GM21423 (cell line): ENCODE data around the gene PCCB.
"Not testable (repeated sequence)": the region's sequence is repeated elsewhere in the genome, so short reads cannot be mapped to it uniquely, and the experiment has no call there.

Source experiments
- ATAC-seq: cut with Tn5 transposase; IDR thresholded peaks from one replicate; pipeline ENCODE4 v1.9.1; 2021; ENCODE audit warnings: mild to moderate bottlenecking, moderate library complexity; ENCODE audit not compliant: unreplicated experiment

PCCB gene

DNA sequence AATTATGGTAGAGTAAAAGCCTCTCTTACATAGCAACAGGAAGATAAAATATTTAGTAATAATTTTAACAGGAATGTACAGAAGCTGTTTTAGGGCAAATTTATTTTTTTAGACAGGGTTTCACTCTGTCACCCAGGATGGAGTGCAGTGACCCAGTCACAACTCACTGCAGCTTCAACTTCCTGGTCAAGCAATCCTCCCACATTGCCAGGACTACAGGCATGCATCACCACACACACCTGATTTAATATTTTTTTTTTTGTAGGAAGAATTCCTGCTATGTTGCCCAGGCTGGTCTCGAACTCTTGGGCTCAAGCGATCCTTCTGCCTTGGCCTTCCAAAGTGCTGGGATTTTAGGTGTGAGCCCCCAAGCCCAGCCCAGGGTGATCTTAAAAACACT is 61.1 kb downstream of the PCCB start:
- no peak for ATAC-seq

- no peak for ATAC-seq
Measured at GRCh38 chr3:136311968-136312367, 61.8 kb downstream of the PCCB start.

GRCh38 chr3:136326316-136326715 is 76.2 kb downstream of the PCCB start:
- no peak for ATAC-seq

GRCh38 chr3:136327671-136328070 is 77.5 kb downstream of the PCCB start:
- no peak for ATAC-seq

GRCh38 chr3:136329593-136329992 is 79.5 kb downstream of the PCCB start:
- no peak for ATAC-seq

- ATAC-seq, result no peak
Measured at GRCh38 chr3:136330900-136331299, 80.8 kb downstream of the PCCB start.

DNA sequence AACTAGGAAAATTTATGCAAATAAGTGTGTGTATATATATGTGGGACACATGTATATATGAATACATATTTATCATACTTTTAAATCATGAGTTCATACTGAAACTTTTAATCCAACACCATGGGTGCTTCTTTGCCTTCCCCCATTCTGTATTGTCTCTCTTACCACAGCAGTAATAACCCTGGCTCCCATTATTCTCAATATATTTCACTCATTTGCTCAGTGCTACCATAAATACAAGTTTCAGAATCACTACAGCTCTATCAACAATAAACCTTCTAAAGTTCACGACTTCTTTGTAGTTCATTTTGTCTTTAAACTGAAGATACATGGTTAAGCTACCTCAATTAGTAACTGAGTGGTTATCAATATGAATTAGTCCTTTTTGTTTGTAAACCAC is 82.2 kb downstream of the PCCB start:
- ATAC-seq, result no peak

GRCh38 chr3:136332776-136333175 is 82.6 kb downstream of the PCCB start:
- no peak for ATAC-seq

- no peak for ATAC-seq
Measured at GRCh38 chr3:136334209-136334608, 84.1 kb downstream of the PCCB start.

GRCh38 chr3:136334726-136335125 is 84.6 kb downstream of the PCCB start:
- not testable (repeated sequence) for ATAC-seq

DNA sequence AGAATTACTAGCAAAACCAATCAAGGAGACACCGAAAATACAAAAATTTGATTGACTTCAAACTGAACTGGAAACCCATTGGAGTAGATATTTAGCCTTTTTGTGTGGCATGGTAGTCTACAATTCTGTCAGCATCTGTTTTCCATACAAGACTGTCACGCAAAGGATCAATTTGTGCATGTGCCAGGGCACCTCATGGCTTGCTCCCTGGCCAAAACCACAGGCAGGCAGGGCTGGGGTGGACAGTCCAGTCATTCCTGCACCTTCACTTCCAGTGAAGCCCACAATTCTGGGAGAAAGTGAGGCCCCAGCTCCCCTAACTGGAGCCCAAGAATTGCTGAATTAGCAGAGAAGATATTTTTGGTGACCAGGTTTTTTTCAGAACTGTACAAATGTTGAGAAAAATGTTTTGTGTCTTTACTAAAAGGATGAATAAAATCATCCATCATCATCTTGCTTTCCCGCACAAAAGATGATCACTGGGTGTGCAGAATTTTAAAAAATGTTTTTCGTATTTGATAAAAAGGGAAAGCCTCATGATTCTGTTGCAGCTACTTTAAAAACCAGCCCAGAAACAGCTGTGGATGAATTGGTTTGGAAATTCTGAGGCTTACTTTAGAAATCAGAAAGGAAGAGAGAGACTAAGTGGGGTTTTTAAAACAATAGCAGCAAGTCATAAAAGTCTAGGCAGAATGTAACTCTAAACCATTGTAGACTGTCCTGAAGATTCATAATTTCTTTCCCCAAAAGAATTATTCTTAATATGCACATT is 86.4 kb downstream of the PCCB start:
- ATAC-seq, result no peak

DNA sequence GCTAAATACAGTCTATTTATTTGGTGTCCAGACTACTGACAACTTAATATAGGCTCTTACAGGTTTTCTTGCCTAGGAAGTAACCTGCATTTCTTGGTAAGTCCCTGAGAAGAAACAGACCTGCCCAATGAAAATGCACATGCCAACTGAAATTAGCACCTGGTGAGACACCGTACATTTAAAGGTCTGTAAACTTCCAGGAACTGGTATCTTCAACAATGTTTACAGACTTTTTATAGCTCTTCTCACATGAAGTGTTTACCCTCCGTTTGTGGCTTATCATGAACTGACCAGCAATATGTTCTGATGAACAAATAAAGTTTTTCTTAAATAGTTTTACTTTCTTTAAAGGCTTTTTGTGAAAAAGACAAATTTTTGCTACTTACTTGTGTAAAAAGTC is 93.3 kb downstream of the PCCB start:
- ATAC-seq, result no peak

DNA sequence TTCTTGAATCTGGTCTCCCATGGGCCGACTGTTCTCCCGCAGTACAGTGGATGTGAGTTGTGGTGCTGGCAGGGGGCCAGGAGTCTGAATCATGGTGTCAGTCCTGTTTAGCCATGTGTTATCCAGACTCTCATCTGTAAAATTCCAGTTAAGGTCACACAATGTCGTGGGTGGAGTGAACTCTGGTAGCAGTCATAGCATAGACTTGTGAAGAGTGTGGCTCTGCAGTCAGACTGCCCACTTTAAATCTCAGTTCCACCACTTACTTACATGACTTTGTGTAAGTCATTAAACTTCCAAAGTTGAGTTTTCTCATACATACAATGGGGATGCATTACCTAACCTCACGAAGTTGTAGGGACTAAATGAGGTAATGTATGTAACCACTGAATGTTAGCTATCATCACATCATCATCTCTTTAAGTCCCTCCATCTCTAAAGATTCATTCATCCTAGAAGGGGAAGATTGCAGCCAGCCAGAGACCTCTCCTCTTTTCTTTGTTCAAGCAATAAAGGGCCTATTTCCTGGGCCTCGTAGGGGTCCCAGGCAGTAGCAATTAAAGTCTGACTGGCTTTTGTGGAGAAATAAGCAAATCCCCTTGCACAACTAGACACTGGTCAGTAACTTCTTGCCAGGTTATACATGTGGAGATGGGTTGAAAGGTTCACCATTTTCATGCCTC is 93.9 kb downstream of the PCCB start:
- no peak for ATAC-seq

- ATAC-seq, result no peak
Measured at GRCh38 chr3:136346486-136346885, 96.3 kb downstream of the PCCB start.

DNA sequence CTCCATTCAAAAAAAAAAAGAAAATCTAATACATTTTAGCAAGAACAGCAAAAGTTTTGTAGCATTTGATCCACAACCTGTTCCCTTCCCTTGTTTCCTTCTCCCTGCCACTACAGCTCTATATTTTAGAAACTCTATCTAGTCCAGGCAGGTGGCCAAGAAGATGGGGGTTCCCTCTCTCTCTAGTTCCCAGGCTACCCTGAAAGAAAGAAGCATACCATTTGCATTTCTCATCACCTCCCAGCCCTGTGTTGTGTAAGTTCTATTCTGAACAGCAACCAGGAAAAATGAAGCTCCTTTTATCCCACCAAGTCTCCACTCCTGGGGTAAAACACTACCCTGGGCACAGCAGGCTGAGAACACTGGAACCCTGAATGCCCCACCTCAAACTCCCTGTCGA is 100.0 kb downstream of the PCCB start:
- no peak for ATAC-seq

DNA sequence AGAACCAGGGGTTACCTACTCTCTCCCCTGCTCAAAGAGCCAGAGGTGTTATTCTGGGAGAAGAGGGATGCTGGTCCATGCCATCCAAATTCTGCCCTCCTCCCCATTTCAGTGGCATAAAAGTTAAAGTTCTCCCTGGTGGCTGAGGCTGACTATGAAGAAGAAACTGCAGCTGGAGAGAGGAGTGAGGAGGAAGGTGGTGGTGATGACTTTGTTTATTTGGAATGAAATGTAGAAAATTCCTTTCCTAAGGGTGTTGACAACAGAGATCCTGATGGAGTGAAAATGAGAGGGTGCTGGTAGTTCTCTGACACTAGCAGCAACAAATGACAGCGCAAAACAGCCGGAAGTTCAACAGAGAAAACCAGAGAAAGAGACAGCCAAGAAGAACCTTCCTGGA is 100.4 kb downstream of the PCCB start:
- no peak for ATAC-seq

DNA sequence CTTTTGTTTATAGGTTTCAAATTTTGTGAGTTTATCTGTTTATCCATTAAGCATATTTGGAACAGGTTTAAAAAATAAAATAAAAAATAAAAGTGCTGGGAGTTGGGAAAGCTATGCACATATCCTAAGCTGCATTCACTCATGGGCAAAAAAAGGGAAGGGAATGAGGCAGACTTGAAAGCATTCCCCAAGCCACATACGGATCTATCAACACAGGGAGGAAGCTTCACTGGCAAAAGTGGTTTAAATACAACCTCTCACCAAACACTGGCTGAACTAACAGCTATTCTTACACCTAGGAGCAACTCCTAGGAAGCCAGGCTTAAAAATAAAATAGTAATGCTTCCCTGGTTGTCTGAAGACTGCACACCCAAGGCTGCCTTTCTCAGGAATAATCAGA is 101.2 kb downstream of the PCCB start:
- no peak for ATAC-seq

- ATAC-seq, result no peak
Measured at GRCh38 chr3:136351905-136352304, 101.8 kb downstream of the PCCB start.

DNA sequence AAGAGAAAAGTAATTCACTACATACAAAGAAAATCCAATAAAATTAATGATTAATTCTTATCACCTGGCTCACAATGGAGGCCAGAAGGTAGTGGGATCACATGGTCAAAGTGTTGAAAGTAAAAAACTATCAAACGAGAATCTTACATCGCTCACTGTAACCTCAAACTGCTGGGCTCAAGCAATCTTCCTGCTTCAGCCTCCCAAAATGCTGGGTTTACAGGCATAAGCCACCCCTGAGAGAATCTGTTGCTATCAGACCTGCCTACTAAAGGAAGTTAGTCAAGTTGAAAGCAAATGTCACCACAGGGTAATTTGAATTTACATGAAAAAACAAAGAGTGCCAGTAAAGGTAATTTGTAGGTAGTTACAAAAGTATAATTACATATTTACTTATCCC is 103.3 kb downstream of the PCCB start:
- ATAC-seq, result peak; percentile 60

- ATAC-seq, result no peak
Measured at GRCh38 chr3:136366289-136366688, 116.1 kb downstream of the PCCB start.

GRCh38 chr3:136375800-136376199 is 125.7 kb downstream of the PCCB start:
- not testable (repeated sequence) for ATAC-seq

GRCh38 chr3:136377508-136377907 is 127.4 kb downstream of the PCCB start:
- ATAC-seq, result no peak

- no peak for ATAC-seq
Measured at GRCh38 chr3:136378011-136378410, 127.9 kb downstream of the PCCB start.
